SK-N-SH (cell line): ENCODE data around the gene CSPG4. TPM values are rescaled to one million over a fixed set of nuclear protein-coding genes. Genes with fewer than 3 reads are reported as not detected.

ENCODE experiments used
- CTCF ChIA-PET: fragments of 300-600, 350-600 bp; formaldehyde crosslinking; extraction: SDS; loops from one replicate; lab custom pipeline; 2021; lab: Yijun Ruan, JAX
- POLR2A ChIA-PET: fragments of 350-600 bp; sonication (Branson Sonifier 250); formaldehyde crosslinking; extraction: SDS; loops from one replicate; lab custom pipeline; 2020; ENCODE audit warnings: antibody characterized with exemption, inconsistent platforms; lab: Yijun Ruan, JAX
- DNase-seq: peaks from one replicate; pipeline ENCODE4 v3.0.0; 2012
- H2AFZ ChIP-seq: fragments of 200-600 bp; sonication (generic); 2 replicates; pipeline ENCODE4 v1.8.1; 2016; ENCODE audit warnings: antibody characterized with exemption, mild to moderate bottlenecking, low read depth
- H3F3A ChIP-seq: fragments of 200-600 bp; sonication (generic); replicated peaks from 2 replicates; pipeline ENCODE3; 2016; ENCODE audit warnings: antibody characterized with exemption, mild to moderate bottlenecking; ENCODE audit not compliant: insufficient read depth
- H3K27ac ChIP-seq, 2 experiments: fragments of 200-500 bp in 1 of 2; fragments of 200-600 bp in 1 of 2; sonication (Bioruptor generic) in 1 of 2; sonication (generic), shearing (Covaris generic) in 1 of 2; 2 replicates each; pipeline versions ENCODE4 v1.5.1 to v1.6.1; 2014 to 2016; ENCODE audit warnings: low read depth in 2 of 2, inconsistent platforms in 1 of 2, low read length in 1 of 2, mild to moderate bottlenecking in 1 of 2, mixed read lengths in 1 of 2
- H3K27me3 ChIP-seq: fragments of 200-600 bp; sonication (generic), shearing (Covaris generic); 2 replicates; pipeline ENCODE4 v1.6.1; 2016; ENCODE audit warnings: mixed run types; ENCODE audit not compliant: insufficient read depth
- H3K36me3 ChIP-seq, 2 experiments: fragments of 200-500 bp in 1 of 2; fragments of 200-600 bp in 1 of 2; sonication (Bioruptor generic) in 1 of 2; sonication (generic) in 1 of 2; replicated peaks in 1 of 2; 2 replicates each; pipeline versions ENCODE3 to v1.5.1; 2014 to 2016; ENCODE audit warnings: low read length in 1 of 2, mild to moderate bottlenecking in 1 of 2; ENCODE audit not compliant: insufficient read depth in 2 of 2, control insufficient read depth in 1 of 2
- H3K4me1 ChIP-seq, 2 experiments: fragments of 200-500 bp in 1 of 2; fragments of 200-600 bp in 1 of 2; sonication (Bioruptor generic) in 1 of 2; sonication (generic), shearing (Covaris generic) in 1 of 2; 2 replicates each; pipeline versions ENCODE4 v1.5.1 to v1.6.1; 2014 to 2016; ENCODE audit warnings: low read depth in 1 of 2, low read length in 1 of 2, mixed run types in 1 of 2; ENCODE audit not compliant: insufficient read depth in 2 of 2, control insufficient read depth in 1 of 2
- H3K4me2 ChIP-seq: fragments of 200-600 bp; sonication (generic), shearing (Covaris generic); 2 replicates; pipeline ENCODE4 v1.6.1; 2017; ENCODE audit warnings: mixed run types
- H3K4me3 ChIP-seq, 2 experiments: fragments of 200-500 bp in 1 of 2; fragments of 200-600 bp in 1 of 2; sonication (Bioruptor generic) in 1 of 2; sonication (generic), shearing (Covaris generic) in 1 of 2; 2 replicates each; pipeline versions ENCODE4 v1.5.1 to v1.8.1; 2014 to 2016; ENCODE audit warnings: low read depth in 2 of 2, inconsistent platforms in 1 of 2, low read length in 1 of 2, mild to moderate bottlenecking in 1 of 2, mixed read lengths in 1 of 2, moderate library complexity in 1 of 2
- H3K79me2 ChIP-seq: fragments of 200-600 bp; sonication (generic); 2 replicates; pipeline ENCODE4 v1.8.1; 2017; ENCODE audit warnings: mild to moderate bottlenecking; ENCODE audit not compliant: insufficient read depth
- H3K9ac ChIP-seq: fragments of 200-600 bp; sonication (generic); 2 replicates; pipeline ENCODE4 v1.6.1; 2017; ENCODE audit warnings: mixed run types
- H3K9me2 ChIP-seq: fragments of 200-600 bp; sonication (generic); 2 replicates; pipeline ENCODE4 v1.6.1; 2017; ENCODE audit warnings: mixed run types
- H3K9me3 ChIP-seq: fragments of 200-600 bp; sonication (generic); 2 replicates; pipeline ENCODE4 v1.6.1; 2017; ENCODE audit warnings: mixed run types, mild to moderate bottlenecking, moderate library complexity
- H4K20me1 ChIP-seq: fragments of 200-600 bp; sonication (generic); 2 replicates; pipeline ENCODE4 v1.6.1; 2017; ENCODE audit warnings: mild to moderate bottlenecking, mixed run types; ENCODE audit not compliant: insufficient read depth
- CTCF ChIP-seq: fragments of 200-600 bp; sonication (generic); IDR thresholded peaks from 2 replicates; pipeline ENCODE4 v1.6.1; 2017; ENCODE audit warnings: antibody characterized with exemption, mild to moderate bottlenecking, moderate library complexity
- ELF1 ChIP-seq: IDR thresholded peaks from 2 replicates; pipeline ENCODE4 v1.4.0; 2012
- EP300 ChIP-seq, 2 experiments: IDR thresholded peaks; 2 replicates each; pipeline versions ENCODE4 v1.4.0 to v1.6.1; 2012; ENCODE audit warnings: borderline replicate concordance in 1 of 2, low read depth in 1 of 2, low read length in 1 of 2
- FOXJ3 ChIP-seq: sonication (generic); formaldehyde crosslinking; IDR thresholded peaks from 2 replicates; pipeline ENCODE4 v1.5.1; 2020; ENCODE audit warnings: mild to moderate bottlenecking, missing genetic modification reagents
- GABPA ChIP-seq: IDR thresholded peaks from 2 replicates; pipeline ENCODE4 v1.4.0; 2012; ENCODE audit warnings: low read depth, mild to moderate bottlenecking
- MEF2A ChIP-seq: IDR thresholded peaks from 2 replicates; pipeline ENCODE4 v1.4.0; 2012; ENCODE audit warnings: low read depth, borderline replicate concordance
- MXI1 ChIP-seq: IDR thresholded peaks from 2 replicates; pipeline ENCODE4 v1.6.1; 2012; ENCODE audit warnings: mild to moderate bottlenecking, low read depth, low read length, improper control_type of control experiment
- NFIC ChIP-seq: IDR thresholded peaks from 2 replicates; pipeline ENCODE4 v1.4.0; 2012; ENCODE audit warnings: borderline replicate concordance
- NRF1 ChIP-seq: IDR thresholded peaks from 2 replicates; pipeline ENCODE4 v1.6.1; 2012; ENCODE audit warnings: low read depth, mild to moderate bottlenecking, low read length
- RAD21 ChIP-seq: IDR thresholded peaks from 2 replicates; pipeline ENCODE4 v1.6.1; 2012; ENCODE audit warnings: mild to moderate bottlenecking, low read length
- SIN3A ChIP-seq: IDR thresholded peaks from 2 replicates; pipeline ENCODE4 v1.6.1; 2012; ENCODE audit warnings: low read depth, mild to moderate bottlenecking, low read length, moderate library complexity, borderline replicate concordance
- TCF12 ChIP-seq: IDR thresholded peaks from 2 replicates; pipeline ENCODE4 v1.4.0; 2012
- USF2 ChIP-seq: fragments of 150-350 bp; IDR thresholded peaks from 2 replicates; pipeline ENCODE4 v1.6.1; 2017; ENCODE audit warnings: antibody characterized with exemption, low read length, low read depth, borderline replicate concordance
- ZBTB33 ChIP-seq: IDR thresholded peaks from 2 replicates; pipeline ENCODE4 v1.4.0; 2012; ENCODE audit warnings: low read depth, borderline replicate concordance
- WGBS: methylation state at CpG from one replicate; pipeline ENCODE4 v1.1.6; 2017; ENCODE audit warnings: low lambda C conversion rate; 5-methylcytosine and 5-hydroxymethylcytosine counted together
- polyA plus RNA-seq, 3 experiments: library from polyadenylated mRNA; depleted of rRNA; stranded (reverse); fragments of >200 nt; gene quantifications; 2 replicates each; pipeline ENCODE4 v1.2.3, GENCODE V29; 2012

The CSPG4 gene
- polyA plus RNA-seq, 1 of the 3 experiments (the other 2 are of a cell fraction), result 0.35 TPM

- Histone ChIP-seq H3K9me2 (no peaks in the 10 kb centered on the region), H3K27ac (no peak overlapping the region), H2AFZ (no peak overlapping the region), H3K4me3 (no peak overlapping the region), H3K4me2 (no peak overlapping the region), H3K9ac (no peak overlapping the region), H3K27me3 (no peaks in the 10 kb centered on the region), H3F3A (peaks cover 31% of the 10 kb centered on the region), H3K79me2 (no peaks in the 10 kb centered on the region), H4K20me1 (no peaks in the 10 kb centered on the region), H3K36me3 (no peaks in the 10 kb centered on the region), H3K4me1 (peaks cover 5 to 18% of the 10 kb centered on the region in 2 experiments; a peak in 2 of 4 replicates), H3K9me3 (no peaks in the 10 kb centered on the region)
- peak; percentile 21 for DNase-seq
- POLR2A ChIA-PET, result no interaction called here
- CTCF ChIA-PET, result interaction anchor here (1.0 kb wide), 1 partner anchor 35 kb away, joined by 4 read pairs; no protein-coding TSS in a partner anchor
- 72% methylated on average over 10 of the region's 10 CpGs for WGBS
- peak; percentile 42; the same call in 1 of the 2 replicates for TF ChIP-seq ZBTB33
- no peak for TF ChIP-seq MXI1
- peak; percentile 26; the same call in 1 of the 2 replicates for TF ChIP-seq TCF12
- no peak for TF ChIP-seq RAD21
- TF ChIP-seq NFIC, result peak; percentile 65
- 0 out of 2 replicates have a peak, but pooled peaks have one; percentile 22 for TF ChIP-seq CTCF
Observed at GRCh38 chr15:75720787-75721479, 8.3 kb upstream of the CSPG4 start.

GRCh38 chr15:75720297-75720696, 7.6 kb upstream of the CSPG4 start:
- Histone ChIP-seq H3K4me1 (peaks cover 5 to 19% of the 10 kb centered on the region in 2 experiments; a peak in 2 of 4 replicates), H3K4me2 (no peak overlapping the region), H3K36me3 (no peaks in the 10 kb centered on the region), H3K27me3 (no peaks in the 10 kb centered on the region), H3F3A (peaks cover 31% of the 10 kb centered on the region), H4K20me1 (no peaks in the 10 kb centered on the region), H3K9ac (no peak overlapping the region), H3K4me3 (no peak overlapping the region), H3K79me2 (no peaks in the 10 kb centered on the region), H3K9me3 (no peaks in the 10 kb centered on the region), H3K27ac (no peak overlapping the region), H2AFZ (no peak overlapping the region), H3K9me2 (no peaks in the 10 kb centered on the region)
- POLR2A ChIA-PET, result no interaction called here
- TF ChIP-seq NFIC (no peak), ELF1 (no peak), NRF1 (no peak), MEF2A (no peak), USF2 (no peak), RAD21 (no peak), FOXJ3 (CRISPR knock-in tag) (no peak), EP300 (IDR thresholded peaks at IDR 0.05; ENCODE audit: borderline replicate concordance in 1 of 2, low read depth in 1 of 2, low read length in 1 of 2) (no peak), MXI1 (no peak), GABPA (no peak), SIN3A (no peak)
- 92% methylated on average over 7 of the region's 7 CpGs for WGBS
- no peak for DNase-seq
- CTCF ChIA-PET, result no interaction called here
